ENCODE results near the gene APRT.

DNA sequence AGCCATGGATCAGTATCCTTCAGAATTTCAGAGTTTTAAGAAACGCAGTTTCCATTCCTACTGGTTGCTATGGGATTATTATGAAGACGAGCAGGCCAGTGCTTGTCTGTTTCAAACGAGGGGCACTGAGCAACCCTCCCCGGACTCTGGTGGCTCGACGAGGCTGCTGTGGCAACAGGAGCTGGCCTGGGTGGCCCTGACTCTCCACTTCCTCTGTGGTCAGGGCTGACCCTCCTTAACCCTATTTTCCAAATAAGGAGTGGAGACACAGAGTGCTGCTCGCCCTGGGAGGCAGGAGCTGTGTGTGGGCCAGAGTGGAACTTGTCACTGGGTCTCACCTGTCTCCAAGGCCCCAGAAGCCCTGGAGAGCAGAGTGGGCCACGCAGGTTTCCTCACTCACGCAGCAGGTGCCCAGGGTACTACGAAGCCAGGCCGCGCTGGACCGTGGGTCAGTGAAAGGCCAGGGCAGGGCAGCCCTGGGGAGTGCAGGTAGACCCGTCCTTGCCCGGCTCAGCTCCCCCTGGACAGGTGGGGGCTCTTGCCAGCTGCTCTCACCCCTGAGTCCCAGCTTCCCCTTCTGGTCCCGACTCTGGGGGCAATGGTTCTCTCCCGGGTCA lies 41.7 kb upstream of the APRT start:
- TF ChIP-seq, protein P1, sequence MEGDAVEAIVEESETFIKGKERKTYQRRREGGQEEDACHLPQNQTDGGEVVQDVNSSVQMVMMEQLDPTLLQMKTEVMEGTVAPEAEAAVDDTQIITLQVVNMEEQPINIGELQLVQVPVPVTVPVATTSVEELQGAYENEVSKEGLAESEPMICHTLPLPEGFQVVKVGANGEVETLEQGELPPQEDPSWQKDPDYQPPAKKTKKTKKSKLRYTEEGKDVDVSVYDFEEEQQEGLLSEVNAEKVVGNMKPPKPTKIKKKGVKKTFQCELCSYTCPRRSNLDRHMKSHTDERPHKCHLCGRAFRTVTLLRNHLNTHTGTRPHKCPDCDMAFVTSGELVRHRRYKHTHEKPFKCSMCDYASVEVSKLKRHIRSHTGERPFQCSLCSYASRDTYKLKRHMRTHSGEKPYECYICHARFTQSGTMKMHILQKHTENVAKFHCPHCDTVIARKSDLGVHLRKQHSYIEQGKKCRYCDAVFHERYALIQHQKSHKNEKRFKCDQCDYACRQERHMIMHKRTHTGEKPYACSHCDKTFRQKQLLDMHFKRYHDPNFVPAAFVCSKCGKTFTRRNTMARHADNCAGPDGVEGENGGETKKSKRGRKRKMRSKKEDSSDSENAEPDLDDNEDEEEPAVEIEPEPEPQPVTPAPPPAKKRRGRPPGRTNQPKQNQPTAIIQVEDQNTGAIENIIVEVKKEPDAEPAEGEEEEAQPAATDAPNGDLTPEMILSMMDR (IDR thresholded peaks at IDR 0.05) = no peak
- TF ChIP-seq POLR2A (IDR thresholded peaks at IDR 0.05; ENCODE audit: low read depth) = no peak
- no peak for TF ChIP-seq EP300 (IDR thresholded peaks at IDR 0.05)

Data from esophagus muscularis mucosa (tissue), 4 donors.